Keratinocyte (primary cell): ENCODE data around the gene RAPGEF3.

Experiments used
- CTCF ChIP-seq, 3 experiments: IDR thresholded peaks in 1 of 3; conservative IDR thresholded peaks in 1 of 3; optimal IDR thresholded peaks in 1 of 3; 2 replicates in 2 of 3; 3 replicates in 1 of 3; pipeline versions ENCODE3 to v1.5.1; 2011; ENCODE audit warnings: low read length in 3 of 3, mild to moderate bottlenecking in 3 of 3, moderate library complexity in 2 of 3, control low read depth in 1 of 3, inconsistent platforms in 1 of 3; ENCODE audit not compliant: insufficient read depth in 2 of 3; ENCODE audit errors: extremely low read depth in 1 of 3
- EZH2 ChIP-seq: IDR thresholded peaks from one replicate; pipeline ENCODE4 v1.6.1; 2012; ENCODE audit warnings: inconsistent platforms, mild to moderate bottlenecking, low read length, moderate library complexity

DNA sequence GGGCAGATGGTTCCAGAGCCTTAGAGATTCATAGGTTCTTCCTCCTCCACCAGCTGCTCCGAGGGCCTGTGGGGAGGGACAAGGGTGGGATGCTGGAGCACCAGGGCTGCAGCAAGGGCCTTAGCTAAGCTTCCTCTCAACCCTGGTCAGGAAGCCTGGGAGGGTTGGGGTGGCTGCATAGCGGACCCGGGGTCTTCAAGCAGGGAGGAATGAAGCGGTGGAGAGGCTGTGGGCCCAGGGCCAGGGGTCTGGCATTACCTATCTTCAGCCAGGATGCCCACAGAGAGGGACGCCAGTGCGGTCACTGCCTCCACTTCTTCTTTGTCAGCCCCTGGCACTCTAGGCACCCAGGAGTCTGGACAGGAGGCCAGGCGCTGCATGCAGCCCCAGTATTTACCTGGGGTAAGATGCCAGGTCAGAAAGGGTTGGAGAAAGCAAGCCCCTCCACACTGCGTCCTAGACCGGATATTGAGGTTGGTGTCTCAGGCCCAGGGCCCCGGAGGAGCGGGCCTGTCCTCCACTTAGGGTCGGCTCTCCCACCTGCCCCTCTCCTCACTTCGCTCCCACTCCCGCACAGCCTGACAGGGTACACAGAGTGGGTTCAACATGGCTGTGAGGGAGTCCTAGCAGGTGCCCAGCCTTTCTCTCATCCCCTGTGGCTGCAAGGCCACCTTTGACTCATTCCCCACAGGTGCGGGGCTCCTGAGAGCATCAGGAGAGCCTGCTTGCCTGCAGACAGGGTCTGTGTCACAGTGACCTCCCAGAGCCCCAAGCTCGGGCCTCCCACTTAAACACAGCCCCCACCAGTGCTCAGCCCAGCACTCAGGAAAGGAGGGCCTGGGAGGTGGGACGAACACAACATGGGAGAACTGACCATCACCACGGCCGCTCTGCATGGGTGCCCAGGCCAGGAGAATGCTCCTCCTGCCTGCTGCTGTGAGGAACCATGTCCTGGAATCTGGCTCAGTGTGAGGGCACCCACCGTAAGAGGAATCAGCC is 25.4 kb upstream of the RAPGEF3 start:
- TF ChIP-seq CTCF (optimal IDR thresholded peaks at IDR 0.05 in 1 of 3, IDR thresholded peaks at IDR 0.05 in 1 of 3, conservative IDR thresholded peaks at IDR 0.05 in 1 of 3; ENCODE audit: extremely low read depth in 1 of 3, insufficient read depth in 2 of 3, low read length in 3 of 3) (no peak), EZH2 (no peak)
